OCI-LY7 (cell line): ENCODE data around the gene NPIPB9.
"Not testable (repeated sequence)": the region's sequence is repeated elsewhere in the genome, so short reads cannot be mapped to it uniquely, and the experiment has no call there.

Source experiments
- CTCF ChIP-seq: fragments of 200-600 bp; sonication (generic); conservative IDR thresholded peaks from 2 replicates; pipeline ENCODE4 v1.5.1; 2014; ENCODE audit warnings: mild to moderate bottlenecking, antibody characterized with exemption, low read length, moderate library complexity, mixed read lengths
- EZH2phosphoT487 ChIP-seq: fragments of 200-600 bp; sonication (generic); IDR thresholded peaks from 2 replicates; pipeline ENCODE4 v1.6.1; 2018; ENCODE audit warnings: low read depth, borderline replicate concordance, mild to moderate bottlenecking, mixed run types, antibody characterized with exemption, low read length, moderate library complexity, mixed read lengths

- not testable (repeated sequence) for TF ChIP-seq CTCF, EZH2phosphoT487
Observed at GRCh38 chr16:28731253-28731652, 20.3 kb upstream of the NPIPB9 start.
